ENCODE results near the gene LZTS2.

- no peak for TF ChIP-seq CTCF (conservative IDR thresholded peaks at IDR 0.05; ENCODE audit: low read depth, low read length)
- no peak for TF ChIP-seq EZH2phosphoT487 (IDR thresholded peaks at IDR 0.05; ENCODE audit: borderline replicate concordance, low read length)
Observed at GRCh38 chr10:101022967-101023705, 23.5 kb downstream of the LZTS2 start.

Measured in PC-3 (cell line).